Motor neuron (in vitro differentiated cells): Measurements from ENCODE around the gene SMIM7. TPM values are rescaled to one million over a fixed set of nuclear protein-coding genes. Genes with fewer than 3 reads are reported as not detected.

Source experiments
- ATAC-seq, 8 experiments: fragments of 200-7000 bp; cut with Tn5 transposase; replicated peaks in 6 of 8; 2 replicates each; pipeline ENCODE4 v1.8.0; 2021; ENCODE audit warnings: mild to moderate bottlenecking in 8 of 8, moderate library complexity in 8 of 8
- H3K27ac ChIP-seq, 2 donors: fragments of 250-450 bp; sonication (Bioruptor Pico); 2 replicates each; pipeline ENCODE4 v1.9.0; 2021; ENCODE audit warnings: antibody characterized with exemption in 2 of 2, mild to moderate bottlenecking in 2 of 2, moderate library complexity in 1 of 2
- H3K4me1 ChIP-seq, 2 donors: fragments of 250-450 bp; sonication (Bioruptor Pico); replicated peaks in 1 of 2; 2 replicates each; pipeline ENCODE4 v1.6.1; 2021; ENCODE audit warnings: antibody characterized with exemption in 2 of 2, mild to moderate bottlenecking in 2 of 2, moderate library complexity in 1 of 2
- H3K4me3 ChIP-seq, 5 donors: fragments of 250-450 bp; sonication (Bioruptor Pico); 2 replicates each; pipeline ENCODE4 v1.9.0; 2021; ENCODE audit warnings: antibody characterized with exemption in 5 of 5, mild to moderate bottlenecking in 5 of 5, moderate library complexity in 4 of 5
- WGBS, 10 experiments: fragments of 450-650 bp; shearing (Covaris generic); methylation state at CpG; one replicate each; pipeline ENCODE4 v1.0.0; 2022; 5-methylcytosine and 5-hydroxymethylcytosine counted together
- in situ Hi-C, 9 experiments: fragments of 400-800 bp; cut with MboI; loops; one replicate each; pipeline ENCODE4 v1.15.0; 2021; ENCODE audit warnings: low sequenced_read_pairs in 9 of 9, low pct_unique_long_range_greater_than_20kb in 2 of 9; ENCODE audit not compliant: unreplicated experiment in 9 of 9
- total RNA-seq, 8 experiments: library from RNA; unstranded; fragments of 300-600 nt; gene quantifications; 2 replicates each; pipeline versions ENCODE4 v1.2.3 to v1.2.4, GENCODE V29; 2022

The SMIM7 gene
- total RNA-seq, 8 experiments from 2014 or later: 46.8 to 84.3 (median 68.3) TPM

DNA sequence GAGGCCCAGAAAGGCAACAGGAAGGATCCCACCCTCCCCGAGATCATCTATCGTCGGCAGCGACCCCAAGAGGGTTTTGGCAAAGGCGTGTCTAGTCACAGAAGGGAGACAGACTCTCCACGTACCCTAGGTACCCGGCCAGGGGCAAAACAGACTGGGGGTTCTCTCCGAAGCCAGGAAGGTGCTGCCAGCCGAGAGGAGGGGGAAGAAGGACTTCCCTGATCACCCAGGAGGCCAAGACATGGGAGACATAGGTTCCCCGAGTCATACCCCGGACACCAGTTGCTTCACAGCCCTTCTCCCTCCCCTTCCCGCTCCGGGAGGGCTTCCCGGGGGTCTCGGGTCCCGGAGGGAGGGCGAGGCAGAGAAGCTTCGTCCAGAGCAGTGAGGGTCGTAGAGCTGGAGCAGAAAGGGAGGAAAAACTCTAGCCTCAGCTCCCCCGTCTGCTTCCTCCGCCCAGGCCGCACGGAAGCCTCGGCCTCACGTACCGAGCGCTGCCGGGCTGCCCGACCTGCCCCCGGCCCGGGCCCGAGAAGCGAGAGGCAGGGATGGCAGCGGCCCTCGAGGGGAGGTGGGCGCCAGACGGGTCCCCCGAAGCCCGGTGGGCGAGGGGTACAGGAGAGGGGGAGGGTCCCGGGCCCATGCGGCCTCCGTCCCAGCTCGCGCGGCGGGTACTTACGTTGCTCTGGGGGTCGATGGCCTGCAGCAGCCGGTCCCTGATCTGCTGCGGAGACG lies 32.6 kb downstream of the SMIM7 start:
- H3K4me3 ChIP-seq: peak overlapping the region; percentile 54 to 88 (median 85)
- no peak for ATAC-seq
- peak overlapping the region; percentile 40 to 80 for H3K27ac ChIP-seq
- in situ Hi-C loops: loop anchor here in 1 of 9 experiments (10.0 kb wide), 1 partner anchor 53 kb away; the partner anchor contains the start of gene SLC35E1
- peaks cover 4 to 15% of the 10 kb centered on the region in 2 donors for H3K4me1 ChIP-seq
- 0% methylated on average over 2 to 8 of the region's 52 CpGs; no CpG with 5 or more reads in 5 of the 10 experiments for WGBS, 10 experiments

DNA sequence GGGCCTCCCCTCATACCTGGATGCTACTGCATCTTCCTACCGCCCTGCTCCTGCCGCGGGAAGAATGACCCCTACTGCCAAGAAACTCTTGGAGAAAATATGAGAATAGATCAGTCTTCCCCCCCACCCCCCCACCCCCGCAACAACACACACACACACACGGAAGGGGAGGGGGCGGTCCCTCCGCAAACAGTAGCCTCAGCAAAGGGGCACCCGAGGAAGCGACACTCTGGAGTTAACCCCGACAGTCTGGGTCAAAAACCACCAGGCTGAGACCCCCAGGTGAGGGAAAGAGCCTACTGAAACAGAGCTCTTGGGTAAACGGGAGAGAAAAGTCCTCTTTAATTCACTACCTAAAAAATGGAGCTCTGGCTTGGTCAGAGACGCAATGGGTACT lies 33.1 kb downstream of the SMIM7 start:
- H3K4me1 ChIP-seq: peaks cover 4 to 15% of the 10 kb centered on the region in 2 donors
- in situ Hi-C loops: loop anchor here in 1 of 9 experiments (10.0 kb wide), 1 partner anchor 52 kb away; the partner anchor contains the start of gene SLC35E1
- peak overlapping the region; percentile 40 to 80 for H3K27ac ChIP-seq
- 0 to 40% (median 7%) methylated on average over 1 to 3 of the region's 12 CpGs; no CpG with 5 or more reads in 7 of the 10 experiments for WGBS, 10 experiments
- no peak for ATAC-seq
- peak overlapping the region; percentile 54 to 88 (median 85) for H3K4me3 ChIP-seq

DNA sequence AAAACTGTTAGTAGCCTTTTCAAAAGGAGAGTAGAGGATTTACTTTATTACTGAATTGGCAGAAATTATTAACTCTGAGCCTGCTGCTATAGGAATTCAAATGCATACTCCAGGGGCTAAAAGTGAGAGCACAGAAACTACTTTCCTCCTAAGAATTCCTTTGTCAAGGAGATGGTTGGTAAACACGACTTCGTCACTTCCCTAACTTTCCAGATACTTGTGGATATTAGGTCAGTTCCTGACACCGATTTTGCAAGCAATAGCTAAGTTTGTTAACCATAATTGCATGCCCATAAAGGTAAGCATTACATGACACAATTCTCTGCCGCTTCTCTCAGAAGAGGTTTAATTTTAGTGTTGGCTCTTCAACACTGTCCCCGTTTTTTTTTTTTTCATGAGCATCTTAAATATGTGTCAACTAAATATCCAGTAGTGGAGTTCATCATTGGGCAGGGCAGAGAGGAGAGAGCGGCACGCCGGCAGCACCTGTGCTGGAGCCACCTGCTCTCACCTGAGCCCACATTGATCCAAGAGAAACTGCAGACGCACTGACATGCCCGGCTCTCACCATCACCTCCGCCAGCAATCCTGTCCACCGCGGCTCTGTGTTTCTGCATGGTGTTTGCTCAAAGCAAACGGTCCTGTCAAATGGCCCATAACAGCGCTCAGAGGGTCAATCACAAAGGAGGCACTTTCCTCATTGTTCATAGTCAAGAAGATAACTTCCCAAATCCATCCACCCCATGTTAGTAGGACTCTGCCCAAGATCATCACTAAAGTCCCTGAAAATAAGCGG lies 34.6 kb downstream of the SMIM7 start:
- in situ Hi-C loops: loop anchor here in 1 of 9 experiments (10.0 kb wide), 1 partner anchor 51 kb away; the partner anchor contains the start of gene SLC35E1
- no peak for ATAC-seq
- WGBS, 10 experiments: 65 to 100% (median 81%) methylated on average over 3 to 16 of the region's 16 CpGs
- Histone ChIP-seq H3K27ac (no peak overlapping the region), H3K4me3 (no peak overlapping the region), H3K4me1 (peaks cover 4 to 15% of the 10 kb centered on the region in 2 donors)

DNA sequence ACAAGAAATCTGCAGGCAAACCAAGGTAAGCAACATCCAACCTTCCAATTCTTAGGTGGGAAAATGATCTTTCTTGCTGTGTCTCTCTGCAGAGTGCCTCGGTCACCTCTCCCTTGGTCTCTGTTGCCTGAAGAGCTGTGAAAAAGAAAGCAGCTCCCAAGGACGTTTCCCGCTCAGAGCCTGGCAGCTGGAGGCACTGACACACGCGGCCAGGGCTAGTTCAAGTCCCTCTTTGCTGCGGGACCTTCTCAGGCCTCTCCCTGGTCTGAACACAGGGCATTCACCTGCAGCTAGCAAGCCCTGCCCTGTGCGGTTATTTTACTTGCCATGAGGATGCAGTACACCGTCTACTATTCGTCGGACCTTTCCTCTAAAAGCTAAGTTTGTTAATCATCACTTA lies 35.7 kb downstream of the SMIM7 start:
- Histone ChIP-seq H3K4me3 (no peak overlapping the region), H3K27ac (no peak overlapping the region), H3K4me1 (peaks cover 4 to 11% of the 10 kb centered on the region in 2 donors)
- in situ Hi-C loops: loop anchor here in 1 of 9 experiments (10.0 kb wide), 1 partner anchor 49 kb away; the partner anchor contains the start of gene SLC35E1
- 60 to 100% (median 86%) methylated on average over 1 to 8 of the region's 10 CpGs; no CpG with 5 or more reads in 2 of the 10 experiments for WGBS, 10 experiments
- no peak for ATAC-seq

DNA sequence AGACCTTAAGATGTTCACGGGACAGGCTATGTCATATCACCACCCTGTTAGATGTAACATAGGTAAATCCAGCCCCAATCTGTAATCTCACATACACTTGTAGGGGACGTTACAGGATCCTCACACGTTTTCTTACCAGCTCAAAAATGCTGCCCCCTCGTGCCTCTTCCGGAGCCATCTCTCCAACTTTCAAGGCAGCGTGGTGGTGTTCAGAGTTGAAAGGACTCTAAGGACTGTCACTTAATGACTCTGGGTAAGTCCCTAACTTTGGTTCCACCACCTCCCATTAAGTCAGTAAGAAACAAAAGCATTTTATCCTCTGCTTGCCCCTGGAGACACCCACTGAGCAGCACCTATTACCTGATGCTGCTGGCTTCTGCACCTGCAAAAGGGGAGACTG lies 36.4 kb downstream of the SMIM7 start:
- ATAC-seq: no peak
- in situ Hi-C loops: loop anchor here in 1 of 9 experiments (10.0 kb wide), 1 partner anchor 49 kb away; the partner anchor contains the start of gene SLC35E1

DNA sequence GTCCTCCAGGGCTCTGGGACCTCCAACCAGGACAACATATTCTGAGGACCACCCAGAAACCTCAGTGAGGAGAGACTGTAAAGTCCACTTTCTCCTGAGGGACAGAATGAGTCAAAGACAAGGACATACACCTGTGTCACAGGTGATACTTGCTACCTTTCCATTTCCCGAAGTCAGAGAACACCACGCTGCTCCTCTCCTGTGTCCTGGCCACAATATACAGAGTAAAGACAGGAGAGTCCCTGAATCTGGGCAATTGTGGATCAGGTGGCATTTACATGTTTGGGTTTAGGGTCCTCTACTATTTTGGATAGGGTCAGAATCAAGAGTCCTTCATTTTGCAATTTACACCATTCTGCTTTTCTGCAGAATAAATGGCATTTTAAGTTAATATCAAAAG lies 36.9 kb downstream of the SMIM7 start:
- ATAC-seq: no peak
- no peak overlapping the region for H3K27ac ChIP-seq
- in situ Hi-C loops: loop anchor here in 1 of 9 experiments (10.0 kb wide), 1 partner anchor 48 kb away; the partner anchor contains the start of gene SLC35E1
- H3K4me3 ChIP-seq: no peak overlapping the region
- H3K4me1 ChIP-seq: peaks cover 4 to 9% of the 10 kb centered on the region in 2 donors
- WGBS, 10 experiments: 70 to 100% (median 100%) methylated on average over 1 to 2 of the region's 2 CpGs; no CpG with 5 or more reads in 4 of the 10 experiments

More for the DNA sequence above, 36.4 kb downstream of the SMIM7 start:
- Histone ChIP-seq H3K4me3 (no peak overlapping the region), H3K27ac (no peak overlapping the region), H3K4me1 (peaks cover 4 to 9% of the 10 kb centered on the region in 2 donors)
- 72 to 100% (median 92%) methylated on average over 1 to 6 of the region's 6 CpGs; no CpG with 5 or more reads in 5 of the 10 experiments for WGBS, 10 experiments

DNA sequence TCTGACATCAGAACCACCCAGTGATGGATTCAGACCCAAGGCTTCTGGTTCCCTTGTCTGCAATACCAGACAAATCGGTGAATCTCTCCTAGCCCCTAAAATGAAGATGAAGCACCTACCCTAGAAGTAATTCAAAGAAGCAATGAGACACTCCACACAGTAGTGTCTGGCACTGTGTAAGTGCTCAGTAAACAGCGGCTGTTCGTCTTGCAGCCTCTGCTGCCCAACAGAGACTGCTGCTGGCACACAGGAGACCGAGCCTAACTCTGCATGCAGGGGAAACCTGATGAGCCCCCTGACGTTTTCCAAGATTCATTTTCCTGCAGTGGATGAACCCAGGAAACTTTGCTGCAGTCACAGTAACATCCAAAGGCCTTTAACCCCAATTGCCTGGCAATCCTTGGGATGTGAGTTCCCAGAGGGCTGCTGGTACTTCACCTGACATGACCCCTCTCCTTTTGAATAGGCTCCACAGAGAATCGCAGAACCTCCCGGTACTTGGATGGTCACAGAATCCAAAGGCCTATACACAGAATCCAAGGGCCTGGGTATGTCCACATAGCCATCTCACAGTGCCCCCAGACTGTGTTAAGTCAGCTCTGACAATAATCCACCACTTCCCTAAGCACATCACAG lies 38.7 kb downstream of the SMIM7 start:
- H3K4me3 ChIP-seq: no peak overlapping the region
- peaks cover under 1 to 4% of the 10 kb centered on the region in 2 donors for H3K4me1 ChIP-seq
- WGBS, 10 experiments: 20 to 100% (median 90%) methylated on average over 1 to 6 of the region's 7 CpGs; no CpG with 5 or more reads in 3 of the 10 experiments
- in situ Hi-C loops: loop anchor here in 1 of 9 experiments (10.0 kb wide), 1 partner anchor 46 kb away; the partner anchor contains the start of gene SLC35E1
- no peak for ATAC-seq
- no peak overlapping the region for H3K27ac ChIP-seq

DNA sequence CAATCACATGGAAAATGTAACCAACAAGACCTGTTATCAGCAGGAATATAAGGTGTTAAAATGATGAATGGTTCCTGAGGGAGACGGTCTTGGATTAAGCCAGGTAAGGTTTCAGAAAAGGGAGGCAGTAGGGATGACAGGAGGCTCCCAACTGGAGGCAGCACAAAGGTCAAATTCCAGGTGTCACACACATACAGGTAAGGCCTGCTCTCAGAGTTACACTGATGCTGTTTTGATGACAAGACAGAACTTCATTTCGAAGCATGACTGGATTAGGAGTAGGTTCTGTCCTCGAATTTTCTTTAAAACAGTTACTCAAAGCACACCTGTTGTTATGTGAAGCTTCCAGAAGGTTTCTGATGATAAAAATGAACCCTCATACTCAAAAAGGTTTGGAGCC lies 39.4 kb downstream of the SMIM7 start:
- Histone ChIP-seq H3K27ac (no peak overlapping the region), H3K4me3 (no peak overlapping the region), H3K4me1 (no peaks in the 10 kb centered on the region)
- no peak for ATAC-seq
- in situ Hi-C loops: loop anchor here in 1 of 9 experiments (10.0 kb wide), 1 partner anchor 46 kb away; the partner anchor contains the start of gene SLC35E1
- WGBS, 10 experiments: 58 to 90% (median 80%) methylated on average over 2 to 3 of the region's 3 CpGs; no CpG with 5 or more reads in 3 of the 10 experiments

DNA sequence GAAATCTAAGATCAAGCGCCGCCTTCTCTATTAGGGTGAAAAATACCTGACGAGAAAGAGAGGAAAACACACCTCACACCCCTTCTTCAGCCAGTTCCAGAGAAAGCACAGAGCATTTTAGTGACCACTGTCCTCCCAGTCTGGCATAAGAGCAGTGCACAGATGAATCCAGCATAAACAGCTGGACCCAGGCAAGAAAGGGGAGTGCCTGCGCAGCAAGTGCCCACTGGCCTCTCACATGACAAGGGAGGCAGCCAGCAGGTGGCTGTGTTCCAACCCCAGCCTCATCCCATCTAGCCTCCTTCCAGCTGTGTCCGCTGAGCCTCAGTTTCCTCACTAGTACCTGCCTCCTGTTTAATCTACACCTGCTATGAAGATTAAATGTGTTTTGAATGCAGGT lies 39.9 kb downstream of the SMIM7 start:
- no peaks in the 10 kb centered on the region for H3K4me1 ChIP-seq
- ATAC-seq: peak in 4 of 8 experiments; percentile 8 to 28 (median 12)
- H3K4me3 ChIP-seq: no peak overlapping the region
- in situ Hi-C loops: loop anchor here in 1 of 9 experiments (10.0 kb wide), 1 partner anchor 45 kb away; the partner anchor contains the start of gene SLC35E1
- H3K27ac ChIP-seq: no peak overlapping the region
- 80 to 100% (median 87%) methylated on average over 1 to 3 of the region's 5 CpGs; no CpG with 5 or more reads in 7 of the 10 experiments for WGBS, 10 experiments

DNA sequence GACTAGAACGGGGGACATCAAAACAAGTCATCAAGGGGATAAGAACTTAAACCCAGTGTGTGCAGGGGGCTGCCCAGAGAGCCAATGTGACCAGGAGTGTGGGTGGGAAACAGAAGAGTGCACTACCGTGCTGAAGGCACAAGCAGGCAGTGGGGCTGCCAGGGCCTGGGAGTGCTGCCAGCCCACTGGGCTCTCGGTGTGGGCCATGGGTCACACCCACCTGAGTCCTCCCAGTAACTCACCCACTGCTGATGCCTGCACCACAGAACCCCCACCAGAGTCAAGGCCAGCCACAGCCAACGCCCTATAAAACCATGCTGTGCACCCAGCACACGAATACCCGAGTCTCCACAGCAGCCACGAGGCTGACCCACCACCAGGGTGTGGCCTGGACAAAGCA lies 40.5 kb downstream of the SMIM7 start:
- 0 to 93% (median 62%) methylated on average over 1 to 3 of the region's 7 CpGs; no CpG with 5 or more reads in 4 of the 10 experiments for WGBS, 10 experiments
- peak in 7 of 8 experiments; percentile 6 to 56 (median 18) for ATAC-seq
- in situ Hi-C loops: no loop called here

DNA sequence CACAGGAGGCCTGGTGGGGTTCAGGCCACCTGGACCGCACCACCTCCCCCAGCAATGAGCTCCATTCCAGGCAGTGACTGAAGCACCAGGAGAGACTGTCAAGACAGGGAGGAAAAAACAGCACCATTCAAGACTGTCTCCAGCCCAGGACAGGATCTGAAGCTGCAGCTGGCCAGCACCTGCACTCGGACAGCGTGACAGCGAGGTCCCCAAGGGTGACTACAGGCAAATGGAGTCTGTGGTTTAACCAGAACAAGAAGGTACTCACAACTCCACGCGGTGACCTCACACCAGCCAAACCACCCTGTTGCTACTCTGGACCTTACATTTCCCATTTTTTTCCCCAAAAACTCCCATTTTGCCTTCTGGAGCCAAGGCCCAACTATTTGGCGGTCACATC lies 41.7 kb downstream of the SMIM7 start:
- H3K4me3 ChIP-seq: no peak overlapping the region
- WGBS, 10 experiments: 80 to 100% (median 95%) methylated on average over 1 to 4 of the region's 7 CpGs; no CpG with 5 or more reads in 7 of the 10 experiments
- H3K4me1 ChIP-seq: no peaks in the 10 kb centered on the region
- no peak overlapping the region for H3K27ac ChIP-seq
- in situ Hi-C loops: no loop called here
- ATAC-seq: no peak

More for the DNA sequence above, 40.5 kb downstream of the SMIM7 start:
- no peak overlapping the region for H3K27ac ChIP-seq
- H3K4me1 ChIP-seq: no peaks in the 10 kb centered on the region
- H3K4me3 ChIP-seq: no peak overlapping the region

DNA sequence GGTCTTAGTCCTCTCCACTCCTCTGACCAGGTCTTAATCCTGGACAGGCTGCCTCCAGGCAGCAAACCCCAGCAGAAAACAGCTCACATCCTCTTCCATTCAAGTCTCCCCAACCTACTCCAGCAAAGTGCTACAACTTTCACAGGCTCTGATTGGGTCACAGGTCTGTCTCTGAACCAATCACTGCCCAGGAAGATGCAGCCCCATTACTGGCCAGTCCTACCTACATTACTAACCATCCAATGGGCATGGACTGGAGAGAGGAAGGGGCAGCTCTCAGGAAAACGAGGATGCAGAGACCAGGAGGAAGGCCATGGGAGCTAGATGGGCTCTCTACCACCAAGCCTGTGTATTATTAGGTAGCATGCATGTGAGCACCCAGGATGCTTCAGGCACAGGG lies 44.1 kb downstream of the SMIM7 start:
- Histone ChIP-seq H3K4me1 (no peaks in the 10 kb centered on the region), H3K27ac (no peak overlapping the region), H3K4me3 (no peak overlapping the region)
- in situ Hi-C loops: no loop called here
- ATAC-seq: peak in 2 of 8 experiments; percentile 34 to 73
- WGBS, 10 experiments: 17 to 60% methylated on average over 1 of the region's 1 CpG; no CpG with 5 or more reads in 8 of the 10 experiments
